Endothelial cell of umbilical vein (primary cell): ENCODE data around the gene MTPN. TPM values are rescaled to one million over a fixed set of nuclear protein-coding genes. Genes with fewer than 3 reads are reported as not detected.

Source experiments
- BruUV-seq: library from RNA; stranded (reverse); fragments of 400-500 nt; replicated peaks from 2 replicates; lab custom pipeline; 2021; lab: Mats Ljungman, UMichigan
- CTCF ChIA-PET: fragments of 300-600, 350-600 bp; sonication (Branson Sonifier 250); formaldehyde crosslinking; loops from one replicate; lab custom pipeline; 2021; ENCODE audit warnings: antibody characterized with exemption, inconsistent platforms; lab: Charles Lee
- POLR2A ChIA-PET: fragments of 300-600, 350-600 bp; sonication (Branson Sonifier 250); formaldehyde crosslinking; loops from one replicate; lab custom pipeline; 2021; ENCODE audit warnings: antibody characterized with exemption, inconsistent platforms; lab: Charles Lee
- DNase-seq: peaks from one replicate; pipeline ENCODE4 v3.0.0-alpha.2; 2011; ENCODE audit warnings: low read depth, low spot score
- FAIRE-seq: peaks from 2 replicates; lab custom pipeline; 2011; peaks lifted over from hg19 to GRCh38; lab: Jason Lieb, UNC
- H2AFZ ChIP-seq: 2 replicates; pipeline ENCODE4 v1.6.0; 2012; ENCODE audit warnings: low read depth, low read length, control low read depth, inconsistent platforms
- H3K27ac ChIP-seq: 2 replicates; pipeline ENCODE4 v1.5.1; 2011; ENCODE audit warnings: low read depth, mild to moderate bottlenecking, control low read depth, low read length, moderate library complexity; ENCODE audit not compliant: insufficient read depth
- H3K27me3 ChIP-seq, 2 experiments: 2 replicates each; pipeline versions ENCODE4 v1.6.0 to v1.6.1; 2011; ENCODE audit warnings: low read length in 2 of 2, mixed read lengths in 1 of 2; ENCODE audit not compliant: control insufficient read depth in 2 of 2, insufficient read depth in 2 of 2
- H3K36me3 ChIP-seq, 2 experiments: 2 replicates in 1 of 2; 3 replicates in 1 of 2; pipeline ENCODE4 v1.5.1; 2011; ENCODE audit warnings: low read length in 2 of 2, mild to moderate bottlenecking in 1 of 2, moderate library complexity in 1 of 2; ENCODE audit not compliant: control insufficient read depth in 2 of 2, insufficient read depth in 2 of 2; ENCODE audit errors: extremely low read depth in 1 of 2
- H3K4me1 ChIP-seq: 3 replicates; pipeline ENCODE4 v1.5.1; 2011; ENCODE audit warnings: mild to moderate bottlenecking, low read length; ENCODE audit not compliant: control insufficient read depth, insufficient read depth; ENCODE audit errors: extremely low read depth
- H3K4me2 ChIP-seq: 2 replicates; pipeline ENCODE4 v1.6.1; 2011; ENCODE audit warnings: low read length, control low read depth, mixed read lengths; ENCODE audit not compliant: insufficient read depth
- H3K4me3 ChIP-seq, 3 experiments: fragments of 200-600 bp in 1 of 3; sonication (generic), shearing (Covaris generic) in 1 of 3; replicated peaks in 1 of 3; 2 replicates each; pipeline ENCODE4 v1.5.1; 2011 to 2016; ENCODE audit warnings: control low read depth in 3 of 3, low read length in 3 of 3, mild to moderate bottlenecking in 2 of 3, inconsistent platforms in 1 of 3, low read depth in 1 of 3, moderate library complexity in 1 of 3; ENCODE audit not compliant: insufficient read depth in 1 of 3
- H3K79me2 ChIP-seq: 2 replicates; pipeline ENCODE4 v1.6.0; 2012; ENCODE audit warnings: low read length, inconsistent platforms; ENCODE audit not compliant: control insufficient read depth, insufficient read depth
- H3K9ac ChIP-seq: replicated peaks from 2 replicates; pipeline ENCODE3; 2011; ENCODE audit warnings: low read length, control low read depth; ENCODE audit not compliant: insufficient read depth; ENCODE audit errors: extremely low read depth
- H3K9me1 ChIP-seq: replicated peaks from 3 replicates; pipeline ENCODE4 v1.6.0; 2011; ENCODE audit warnings: mild to moderate bottlenecking, low read length; ENCODE audit not compliant: control insufficient read depth, insufficient read depth; ENCODE audit errors: extremely low read depth
- H3K9me3 ChIP-seq: replicated peaks from 2 replicates; pipeline ENCODE4 v1.5.1; 2012; ENCODE audit warnings: low read length, inconsistent platforms; ENCODE audit not compliant: control insufficient read depth, insufficient read depth
- H4K20me1 ChIP-seq: replicated peaks from 2 replicates; pipeline ENCODE3; 2011; ENCODE audit warnings: mild to moderate bottlenecking, low read length; ENCODE audit not compliant: control insufficient read depth, insufficient read depth; ENCODE audit errors: extremely low read depth
- EZH2 ChIP-seq: IDR thresholded peaks from 2 replicates; pipeline ENCODE4 v1.6.1; 2012; ENCODE audit warnings: borderline replicate concordance, low read depth, mild to moderate bottlenecking, moderate library complexity, low read length, inconsistent platforms; ENCODE audit not compliant: severe bottlenecking
- FOS ChIP-seq: IDR thresholded peaks from 2 replicates; pipeline ENCODE4 v1.6.1; 2011; ENCODE audit warnings: mild to moderate bottlenecking, low read length, moderate library complexity, borderline replicate concordance; ENCODE audit not compliant: insufficient read depth
- GATA2 ChIP-seq: IDR thresholded peaks from 2 replicates; pipeline ENCODE4 v1.7.0; 2011; ENCODE audit warnings: low read depth, mild to moderate bottlenecking, moderate library complexity, mixed read lengths, low read length; ENCODE audit not compliant: insufficient read length, insufficient read depth
- JUN ChIP-seq: IDR thresholded peaks from 2 replicates; pipeline ENCODE4 v1.6.1; 2011; ENCODE audit warnings: borderline replicate concordance, low read depth; ENCODE audit not compliant: insufficient read length, insufficient read depth
- MAX ChIP-seq: IDR thresholded peaks from 2 replicates; pipeline ENCODE4 v1.6.1; 2011; ENCODE audit not compliant: insufficient read depth, insufficient read length
- MYC ChIP-seq: IDR thresholded peaks from one replicate; pipeline ENCODE4 v1.6.1; 2011; ENCODE audit warnings: mild to moderate bottlenecking, low read depth, low read length
- POLR2A ChIP-seq: IDR thresholded peaks from 2 replicates; pipeline ENCODE4 v1.6.1; 2012; ENCODE audit warnings: low read depth, mild to moderate bottlenecking, control low read depth, low read length
- POLR2AphosphoS5 ChIP-seq: IDR thresholded peaks from 2 replicates; pipeline ENCODE4 v1.6.1; 2012; ENCODE audit warnings: low read depth, mild to moderate bottlenecking, control low read depth, low read length, moderate library complexity; ENCODE audit not compliant: insufficient read depth
- dilution Hi-C: fragments of 300-500 bp; cut with MboI; formaldehyde crosslinking; loops from one replicate; pipeline ENCODE4 v1.15.0; 2019; ENCODE audit warnings: low sequenced_read_pairs; ENCODE audit not compliant: extremely low pct_ligation_motif_present
- intact Hi-C: fragments of 100-400 bp; cut with micrococcal nuclease; formaldehyde crosslinking; loops from one replicate; pipeline ENCODE4 v1.10.0; 2022
- polyA plus RNA-seq, 4 experiments: library from polyadenylated mRNA; depleted of rRNA in 3 of 4; stranded (reverse) in 3 of 4; unstranded in 1 of 4; fragments of >200 nt; gene quantifications; 2 replicates each; pipeline versions ENCODE4 v1.2.1 to v1.2.3, GENCODE V29; 2011 to 2012; ENCODE audit warnings: missing spikeins in 1 of 4
- total RNA-seq: library from RNA; stranded (reverse); gene quantifications from 2 replicates; pipeline ENCODE4 v1.2.3, GENCODE V29; 2021
- TF ChIP-seq, protein P1 (sequence below), 2 donors: IDR thresholded peaks; 1 replicate in 1 of 2; 2 replicates in 1 of 2; pipeline ENCODE4 v1.5.1; 2011; ENCODE audit warnings: low read length in 2 of 2, mild to moderate bottlenecking in 2 of 2, moderate library complexity in 2 of 2, control low read depth in 1 of 2, inconsistent platforms in 1 of 2, low read depth in 1 of 2; ENCODE audit not compliant: insufficient read depth in 1 of 2; ENCODE audit errors: extremely low read depth in 1 of 2

MTPN gene
- total and polyA plus RNA-seq, 2 donors (not counting 3 experiments of a cell fraction or from before 2014, with no cell fraction given) = 58.1 to 174 TPM

- no peak overlapping the region for H3K9ac ChIP-seq
- no peaks in the 10 kb centered on the region for H3K9me1 ChIP-seq
- no peaks in the 10 kb centered on the region for H4K20me1 ChIP-seq
- no peaks in the 10 kb centered on the region for H3K9me3 ChIP-seq
- no peak for TF ChIP-seq POLR2AphosphoS5
- TF ChIP-seq, protein P1, sequence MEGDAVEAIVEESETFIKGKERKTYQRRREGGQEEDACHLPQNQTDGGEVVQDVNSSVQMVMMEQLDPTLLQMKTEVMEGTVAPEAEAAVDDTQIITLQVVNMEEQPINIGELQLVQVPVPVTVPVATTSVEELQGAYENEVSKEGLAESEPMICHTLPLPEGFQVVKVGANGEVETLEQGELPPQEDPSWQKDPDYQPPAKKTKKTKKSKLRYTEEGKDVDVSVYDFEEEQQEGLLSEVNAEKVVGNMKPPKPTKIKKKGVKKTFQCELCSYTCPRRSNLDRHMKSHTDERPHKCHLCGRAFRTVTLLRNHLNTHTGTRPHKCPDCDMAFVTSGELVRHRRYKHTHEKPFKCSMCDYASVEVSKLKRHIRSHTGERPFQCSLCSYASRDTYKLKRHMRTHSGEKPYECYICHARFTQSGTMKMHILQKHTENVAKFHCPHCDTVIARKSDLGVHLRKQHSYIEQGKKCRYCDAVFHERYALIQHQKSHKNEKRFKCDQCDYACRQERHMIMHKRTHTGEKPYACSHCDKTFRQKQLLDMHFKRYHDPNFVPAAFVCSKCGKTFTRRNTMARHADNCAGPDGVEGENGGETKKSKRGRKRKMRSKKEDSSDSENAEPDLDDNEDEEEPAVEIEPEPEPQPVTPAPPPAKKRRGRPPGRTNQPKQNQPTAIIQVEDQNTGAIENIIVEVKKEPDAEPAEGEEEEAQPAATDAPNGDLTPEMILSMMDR (IDR thresholded peaks at IDR 0.05; ENCODE audit: extremely low read depth in 1 of 2, insufficient read depth in 1 of 2, low read depth in 1 of 2, low read length in 2 of 2) = no peak
- H3K4me1 ChIP-seq = no peaks in the 10 kb centered on the region
- H3K36me3 ChIP-seq = no peaks in the 10 kb centered on the region
- H3K27me3 ChIP-seq = no peaks in the 10 kb centered on the region
- H3K79me2 ChIP-seq = no peaks in the 10 kb centered on the region
- BruUV-seq = no TSS peak
- H3K27ac ChIP-seq = no peak overlapping the region
- H3K4me3 ChIP-seq = no peak overlapping the region
- H2AFZ ChIP-seq = no peak overlapping the region
- intact Hi-C loops (no loop called here), dilution Hi-C loops (no loop called here)
- DNase-seq = no peak
- ChIA-PET POLR2A (no interaction called here), CTCF (no interaction called here)
- FAIRE-seq = no peak
- H3K4me2 ChIP-seq = no peak overlapping the region
These were observed 75.3 kb downstream of the MTPN start for GRCh38 chr7:135901585-135902540.

- Histone ChIP-seq H3K9me1 (no peaks in the 10 kb centered on the region), H3K4me1 (no peaks in the 10 kb centered on the region), H3K4me3 (no peak overlapping the region), H3K27me3 (no peaks in the 10 kb centered on the region), H3K27ac (no peak overlapping the region), H3K36me3 (no peaks in the 10 kb centered on the region), H3K9ac (no peak overlapping the region), H3K79me2 (no peaks in the 10 kb centered on the region), H2AFZ (no peak overlapping the region), H4K20me1 (no peaks in the 10 kb centered on the region), H3K9me3 (no peaks in the 10 kb centered on the region), H3K4me2 (no peak overlapping the region)
- dilution Hi-C loops (no loop called here), intact Hi-C loops (no loop called here)
- CTCF ChIA-PET = interaction anchor here (1.6 kb wide), 1 partner anchor 15 kb away, joined by 3 read pairs; no protein-coding TSS in a partner anchor
- POLR2A ChIA-PET = no interaction called here
- BruUV-seq = no TSS peak
- TF ChIP-seq MYC (no peak), POLR2A (no peak), GATA2 (no peak), MAX (no peak), FOS (no peak), JUN (no peak), EZH2 (no peak), POLR2AphosphoS5 (no peak)
- TF ChIP-seq, protein P1 (IDR thresholded peaks at IDR 0.05; ENCODE audit: extremely low read depth in 1 of 2, insufficient read depth in 1 of 2, low read depth in 1 of 2, low read length in 2 of 2) = no peak
- DNase-seq (no peak), FAIRE-seq (no peak)
These were observed 77.1 kb downstream of the MTPN start for GRCh38 chr7:135900065-135900546.
